Ishikawa (cell line): ENCODE measurements around the gene PNMA8A.

Experiments used
- CEBPB ChIP-seq: IDR thresholded peaks from 2 replicates; pipeline ENCODE4 v1.6.1; 2012
- EGR1 ChIP-seq: IDR thresholded peaks from 2 replicates; pipeline ENCODE4 v1.6.1; 2012
- EP300 ChIP-seq: IDR thresholded peaks from 2 replicates; pipeline ENCODE4 v1.6.1; 2012; ENCODE audit warnings: borderline replicate concordance
- FOXM1 ChIP-seq: IDR thresholded peaks from 2 replicates; pipeline ENCODE4 v1.6.1; 2012; ENCODE audit warnings: low read depth, borderline replicate concordance
- TAF1 ChIP-seq: IDR thresholded peaks from 2 replicates; pipeline ENCODE4 v1.6.1; 2012; ENCODE audit warnings: low read depth, mild to moderate bottlenecking
- TCF12 ChIP-seq: IDR thresholded peaks from 2 replicates; pipeline ENCODE4 v1.6.1; 2012; ENCODE audit warnings: low read depth
- TEAD4 ChIP-seq: IDR thresholded peaks from 2 replicates; pipeline ENCODE4 v1.6.1; 2012
- YY1 ChIP-seq: IDR thresholded peaks from 2 replicates; pipeline ENCODE4 v1.6.1; 2012; ENCODE audit warnings: low read depth
- TF ChIP-seq, protein P1 (sequence below): IDR thresholded peaks from 2 replicates; pipeline ENCODE4 v1.6.1; 2012; ENCODE audit warnings: low read depth, mild to moderate bottlenecking
- TF ChIP-seq, protein P2 (sequence below): IDR thresholded peaks from 2 replicates; pipeline ENCODE4 v1.6.1; 2012
- TF ChIP-seq, protein P3 (sequence below): IDR thresholded peaks from 2 replicates; pipeline ENCODE4 v1.6.1; 2012

- TF ChIP-seq TCF12 (no peak), EP300 (no peak), FOXM1 (no peak), YY1 (no peak), TAF1 (no peak), CEBPB (no peak), TEAD4 (no peak), EGR1 (no peak)
- TF ChIP-seq, protein P1, sequence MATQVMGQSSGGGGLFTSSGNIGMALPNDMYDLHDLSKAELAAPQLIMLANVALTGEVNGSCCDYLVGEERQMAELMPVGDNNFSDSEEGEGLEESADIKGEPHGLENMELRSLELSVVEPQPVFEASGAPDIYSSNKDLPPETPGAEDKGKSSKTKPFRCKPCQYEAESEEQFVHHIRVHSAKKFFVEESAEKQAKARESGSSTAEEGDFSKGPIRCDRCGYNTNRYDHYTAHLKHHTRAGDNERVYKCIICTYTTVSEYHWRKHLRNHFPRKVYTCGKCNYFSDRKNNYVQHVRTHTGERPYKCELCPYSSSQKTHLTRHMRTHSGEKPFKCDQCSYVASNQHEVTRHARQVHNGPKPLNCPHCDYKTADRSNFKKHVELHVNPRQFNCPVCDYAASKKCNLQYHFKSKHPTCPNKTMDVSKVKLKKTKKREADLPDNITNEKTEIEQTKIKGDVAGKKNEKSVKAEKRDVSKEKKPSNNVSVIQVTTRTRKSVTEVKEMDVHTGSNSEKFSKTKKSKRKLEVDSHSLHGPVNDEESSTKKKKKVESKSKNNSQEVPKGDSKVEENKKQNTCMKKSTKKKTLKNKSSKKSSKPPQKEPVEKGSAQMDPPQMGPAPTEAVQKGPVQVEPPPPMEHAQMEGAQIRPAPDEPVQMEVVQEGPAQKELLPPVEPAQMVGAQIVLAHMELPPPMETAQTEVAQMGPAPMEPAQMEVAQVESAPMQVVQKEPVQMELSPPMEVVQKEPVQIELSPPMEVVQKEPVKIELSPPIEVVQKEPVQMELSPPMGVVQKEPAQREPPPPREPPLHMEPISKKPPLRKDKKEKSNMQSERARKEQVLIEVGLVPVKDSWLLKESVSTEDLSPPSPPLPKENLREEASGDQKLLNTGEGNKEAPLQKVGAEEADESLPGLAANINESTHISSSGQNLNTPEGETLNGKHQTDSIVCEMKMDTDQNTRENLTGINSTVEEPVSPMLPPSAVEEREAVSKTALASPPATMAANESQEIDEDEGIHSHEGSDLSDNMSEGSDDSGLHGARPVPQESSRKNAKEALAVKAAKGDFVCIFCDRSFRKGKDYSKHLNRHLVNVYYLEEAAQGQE: no peak
- TF ChIP-seq, protein P2, sequence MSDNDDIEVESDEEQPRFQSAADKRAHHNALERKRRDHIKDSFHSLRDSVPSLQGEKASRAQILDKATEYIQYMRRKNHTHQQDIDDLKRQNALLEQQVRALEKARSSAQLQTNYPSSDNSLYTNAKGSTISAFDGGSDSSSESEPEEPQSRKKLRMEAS: no peak
- TF ChIP-seq, protein P3, sequence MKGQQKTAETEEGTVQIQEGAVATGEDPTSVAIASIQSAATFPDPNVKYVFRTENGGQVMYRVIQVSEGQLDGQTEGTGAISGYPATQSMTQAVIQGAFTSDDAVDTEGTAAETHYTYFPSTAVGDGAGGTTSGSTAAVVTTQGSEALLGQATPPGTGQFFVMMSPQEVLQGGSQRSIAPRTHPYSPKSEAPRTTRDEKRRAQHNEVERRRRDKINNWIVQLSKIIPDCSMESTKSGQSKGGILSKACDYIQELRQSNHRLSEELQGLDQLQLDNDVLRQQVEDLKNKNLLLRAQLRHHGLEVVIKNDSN: no peak
These were observed 31.5 kb upstream of the PNMA8A start for GRCh38 chr19:46502891-46503290.
